HG03354 (cell line): ENCODE data around the gene COA6.

ENCODE experiments used
- ATAC-seq: cut with Tn5 transposase; IDR thresholded peaks from one replicate; pipeline ENCODE4 v1.9.1; 2021; ENCODE audit warnings: mild to moderate bottlenecking; ENCODE audit not compliant: unreplicated experiment, poor library complexity, severe bottlenecking

COA6 gene

GRCh38 chr1:234373064-234373958 is at the start of gene COA6:
COA6 (plus strand) TSS chr1:234373456; CDS start chr1:234373467, 11 bp downstream.
- peak; percentile 90 for ATAC-seq

- no peak for ATAC-seq
Measured at GRCh38 chr1:234324821-234325220, 48.4 kb upstream of the COA6 start.

- ATAC-seq, result peak; percentile 40
Measured at GRCh38 chr1:234325878-234326496, 47.3 kb upstream of the COA6 start.

- peak; percentile 85 for ATAC-seq
Measured at GRCh38 chr1:234326497-234327366, 46.5 kb upstream of the COA6 start.

- ATAC-seq, result no peak
Measured at GRCh38 chr1:234327577-234328164, 45.6 kb upstream of the COA6 start.

GRCh38 chr1:234330843-234331215 is 42.4 kb upstream of the COA6 start:
- ATAC-seq, result no peak

- no peak for ATAC-seq
Measured at GRCh38 chr1:234331507-234331906, 41.7 kb upstream of the COA6 start.

GRCh38 chr1:234336359-234336758 is 36.9 kb upstream of the COA6 start:
- ATAC-seq, result no peak

GRCh38 chr1:234337233-234337632 is 36.0 kb upstream of the COA6 start:
- ATAC-seq, result no peak

GRCh38 chr1:234340528-234340927 is 32.7 kb upstream of the COA6 start:
- no peak for ATAC-seq

GRCh38 chr1:234342774-234343173 is 30.5 kb upstream of the COA6 start:
- no peak for ATAC-seq

- no peak for ATAC-seq
Measured at GRCh38 chr1:234345237-234345636, 28.0 kb upstream of the COA6 start.

GRCh38 chr1:234348964-234349363 is 24.3 kb upstream of the COA6 start:
- ATAC-seq, result no peak

GRCh38 chr1:234355782-234356510 is 17.3 kb upstream of the COA6 start:
- ATAC-seq, result peak; percentile 22

- peak; percentile 80 for ATAC-seq
Measured at GRCh38 chr1:234356615-234357269, 16.5 kb upstream of the COA6 start.

GRCh38 chr1:234357831-234358230 is 15.4 kb upstream of the COA6 start:
- no peak for ATAC-seq

GRCh38 chr1:234361102-234361603 is 12.1 kb upstream of the COA6 start:
- ATAC-seq, result no peak

GRCh38 chr1:234362558-234362957 is 10.7 kb upstream of the COA6 start:
- no peak for ATAC-seq
